Type B pancreatic cell (in vitro differentiated cells): ENCODE measurements around the gene APOC3. TPM values are rescaled to one million over a fixed set of nuclear protein-coding genes. Genes with fewer than 3 reads are reported as not detected.

Source experiments
- DNase-seq: peaks from one replicate; pipeline ENCODE4 v3.0.0; 2021; ENCODE audit warnings: mixed read lengths; ENCODE audit not compliant: unreplicated experiment; ENCODE audit errors: extremely low spot score
- H3K27ac Mint-ChIP-seq: 2 replicates; pipeline ENCODE4 v1.8.0; 2021; ENCODE audit warnings: mild to moderate bottlenecking, mixed read lengths
- H3K27me3 Mint-ChIP-seq: 2 replicates; pipeline ENCODE4 v1.8.0; 2021; ENCODE audit warnings: mixed read lengths
- H3K36me3 Mint-ChIP-seq: 2 replicates; pipeline ENCODE4 v1.8.0; 2021; ENCODE audit warnings: mixed read lengths
- H3K4me1 Mint-ChIP-seq: one replicate; pipeline ENCODE4 v1.8.0; 2021; ENCODE audit warnings: mixed read lengths; ENCODE audit not compliant: unreplicated experiment
- H3K4me3 Mint-ChIP-seq: 2 replicates; pipeline ENCODE4 v1.8.0; 2021; ENCODE audit warnings: mild to moderate bottlenecking, mixed read lengths
- H3K9me3 Mint-ChIP-seq: 2 replicates; pipeline ENCODE4 v1.8.0; 2021; ENCODE audit warnings: mixed read lengths
- total RNA-seq: library from RNA; stranded (reverse); gene quantifications from 2 replicates; pipeline ENCODE4 v1.2.1, GENCODE V29; 2021; ENCODE audit warnings: low replicate concordance
- TF ChIP-seq, protein P1 (sequence below): fragments of 200-600 bp; sonication (generic); conservative IDR thresholded peaks from 2 replicates; pipeline ENCODE4 v1.5.0; 2021; ENCODE audit warnings: antibody characterized with exemption, mild to moderate bottlenecking

The APOC3 gene
- total RNA-seq, 1 donor from 2014 or later: 21.6 TPM

DNA sequence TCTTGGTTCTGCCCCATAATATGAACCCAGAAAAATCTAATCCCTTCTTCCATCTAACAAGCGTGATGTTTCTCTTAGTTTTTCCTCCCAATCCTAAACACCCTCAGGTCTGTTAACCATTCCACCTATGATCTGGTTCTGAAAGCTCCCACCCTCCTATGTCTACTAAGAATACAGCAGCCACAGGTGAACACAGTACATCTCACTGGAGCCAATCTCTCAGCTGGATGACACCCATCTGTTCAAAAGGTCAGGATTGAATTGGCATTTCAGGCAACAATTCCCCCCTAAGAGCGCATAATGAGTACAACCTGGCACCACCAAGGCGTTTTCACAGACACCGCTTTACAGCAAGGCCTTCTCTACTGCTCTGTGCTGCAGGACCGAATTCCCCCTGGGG is 26.7 kb downstream of the APOC3 start:
- H3K27ac Mint-ChIP-seq: no peak overlapping the region
- peaks cover 9% of the 10 kb centered on the region for H3K4me1 Mint-ChIP-seq
- TF ChIP-seq, protein P1, sequence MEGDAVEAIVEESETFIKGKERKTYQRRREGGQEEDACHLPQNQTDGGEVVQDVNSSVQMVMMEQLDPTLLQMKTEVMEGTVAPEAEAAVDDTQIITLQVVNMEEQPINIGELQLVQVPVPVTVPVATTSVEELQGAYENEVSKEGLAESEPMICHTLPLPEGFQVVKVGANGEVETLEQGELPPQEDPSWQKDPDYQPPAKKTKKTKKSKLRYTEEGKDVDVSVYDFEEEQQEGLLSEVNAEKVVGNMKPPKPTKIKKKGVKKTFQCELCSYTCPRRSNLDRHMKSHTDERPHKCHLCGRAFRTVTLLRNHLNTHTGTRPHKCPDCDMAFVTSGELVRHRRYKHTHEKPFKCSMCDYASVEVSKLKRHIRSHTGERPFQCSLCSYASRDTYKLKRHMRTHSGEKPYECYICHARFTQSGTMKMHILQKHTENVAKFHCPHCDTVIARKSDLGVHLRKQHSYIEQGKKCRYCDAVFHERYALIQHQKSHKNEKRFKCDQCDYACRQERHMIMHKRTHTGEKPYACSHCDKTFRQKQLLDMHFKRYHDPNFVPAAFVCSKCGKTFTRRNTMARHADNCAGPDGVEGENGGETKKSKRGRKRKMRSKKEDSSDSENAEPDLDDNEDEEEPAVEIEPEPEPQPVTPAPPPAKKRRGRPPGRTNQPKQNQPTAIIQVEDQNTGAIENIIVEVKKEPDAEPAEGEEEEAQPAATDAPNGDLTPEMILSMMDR: no peak
- no peaks in the 10 kb centered on the region for H3K27me3 Mint-ChIP-seq
- no peaks in the 10 kb centered on the region for H3K9me3 Mint-ChIP-seq
- H3K36me3 Mint-ChIP-seq: peaks cover 46% of the 10 kb centered on the region
- H3K4me3 Mint-ChIP-seq: no peak overlapping the region
- no peak for DNase-seq

DNA sequence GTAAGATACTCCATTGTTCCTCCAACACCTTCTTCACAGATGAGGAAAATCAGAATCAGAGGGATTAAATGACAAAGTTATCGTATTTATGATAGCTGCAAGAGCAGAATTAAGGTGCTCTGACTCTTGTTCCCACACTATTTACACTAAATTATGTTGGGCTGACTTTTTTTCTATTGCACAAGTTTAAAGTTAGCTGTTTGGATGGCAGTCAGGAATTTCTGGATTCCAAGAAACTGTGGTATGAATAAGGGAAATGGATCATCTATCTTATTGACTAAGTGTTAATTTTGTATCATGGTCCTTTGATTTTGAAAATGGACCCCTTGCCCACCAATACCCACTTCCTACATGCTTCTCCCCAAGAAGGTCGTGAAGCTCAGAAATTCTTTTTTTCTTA is 27.6 kb downstream of the APOC3 start:
- Mint-ChIP-seq H3K27me3 (no peaks in the 10 kb centered on the region), H3K36me3 (peaks cover 50% of the 10 kb centered on the region), H3K27ac (no peak overlapping the region), H3K9me3 (no peaks in the 10 kb centered on the region), H3K4me1 (peaks cover 9% of the 10 kb centered on the region), H3K4me3 (no peak overlapping the region)
- DNase-seq: no peak
- TF ChIP-seq, protein P1: no peak

DNA sequence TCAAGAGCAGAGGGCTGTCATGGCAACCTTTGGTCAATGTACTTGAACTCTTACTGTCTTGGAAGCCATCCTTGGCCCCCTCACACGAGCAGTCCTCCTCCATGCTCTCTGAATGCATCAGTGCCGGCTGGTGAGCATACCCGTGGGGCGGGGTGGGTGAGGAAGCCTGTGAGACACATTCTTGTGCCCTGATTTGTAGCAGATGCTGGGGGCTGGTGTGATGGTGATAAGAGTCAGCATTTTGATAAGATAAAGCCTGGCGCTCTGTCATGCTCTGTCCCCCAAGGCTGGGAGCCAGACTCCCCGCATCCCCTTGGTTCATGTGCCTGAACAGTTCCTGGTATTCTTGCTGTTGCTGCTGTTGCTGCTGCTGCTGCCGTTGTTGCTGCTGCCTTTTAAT is 28.2 kb downstream of the APOC3 start:
- H3K27ac Mint-ChIP-seq: no peak overlapping the region
- H3K36me3 Mint-ChIP-seq: peaks cover 50% of the 10 kb centered on the region
- no peaks in the 10 kb centered on the region for H3K9me3 Mint-ChIP-seq
- H3K4me1 Mint-ChIP-seq: peaks cover 2% of the 10 kb centered on the region
- no peak overlapping the region for H3K4me3 Mint-ChIP-seq
- no peaks in the 10 kb centered on the region for H3K27me3 Mint-ChIP-seq
- no peak for DNase-seq
- TF ChIP-seq, protein P1: no peak

DNA sequence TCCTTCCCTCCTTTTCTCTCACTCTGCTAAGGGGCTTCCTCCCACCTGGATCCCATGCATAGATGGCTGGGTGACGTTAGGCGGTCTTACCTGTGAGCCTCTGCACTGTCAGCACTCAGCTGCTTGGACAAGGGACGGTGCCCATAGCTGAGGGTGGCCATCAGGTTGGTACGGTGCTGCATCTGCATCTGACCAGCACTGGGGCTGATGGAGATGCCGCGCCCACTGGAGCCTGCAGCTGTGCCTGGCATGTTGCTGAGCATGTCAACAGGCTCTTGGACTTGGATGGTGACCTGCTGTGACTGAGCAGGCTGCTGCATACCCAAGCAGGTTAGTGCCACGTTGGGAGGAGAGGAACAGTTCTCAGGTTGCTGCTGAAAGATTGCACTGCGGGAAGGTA is 29.5 kb downstream of the APOC3 start:
- Mint-ChIP-seq H3K9me3 (no peaks in the 10 kb centered on the region), H3K27me3 (no peaks in the 10 kb centered on the region), H3K4me1 (no peaks in the 10 kb centered on the region), H3K4me3 (no peak overlapping the region), H3K27ac (no peak overlapping the region), H3K36me3 (peaks cover 46% of the 10 kb centered on the region)
- TF ChIP-seq, protein P1: no peak
- DNase-seq: no peak

DNA sequence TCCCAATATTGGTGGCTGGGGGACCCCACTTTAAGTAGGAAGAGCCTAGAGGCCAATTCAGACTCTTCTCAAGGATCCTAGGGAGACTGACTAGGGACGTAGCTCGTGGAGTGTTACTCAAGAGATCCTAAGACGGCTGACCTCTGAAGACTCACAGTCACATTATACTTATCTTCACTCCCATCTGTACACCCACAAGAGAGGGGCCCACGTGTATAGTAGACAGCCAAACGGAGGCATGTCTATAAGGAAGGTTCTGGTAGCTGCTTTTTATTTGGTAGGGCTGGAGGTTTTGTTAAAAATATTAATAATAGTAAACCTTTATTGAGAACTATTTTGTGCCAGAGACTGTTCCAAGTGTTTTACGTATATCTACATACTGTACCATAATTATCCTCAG is 30.6 kb downstream of the APOC3 start:
- H3K27ac Mint-ChIP-seq: no peak overlapping the region
- H3K9me3 Mint-ChIP-seq: no peaks in the 10 kb centered on the region
- TF ChIP-seq, protein P1: no peak
- H3K4me1 Mint-ChIP-seq: no peaks in the 10 kb centered on the region
- no peak for DNase-seq
- H3K36me3 Mint-ChIP-seq: peaks cover 42% of the 10 kb centered on the region
- H3K27me3 Mint-ChIP-seq: no peaks in the 10 kb centered on the region
- no peak overlapping the region for H3K4me3 Mint-ChIP-seq

DNA sequence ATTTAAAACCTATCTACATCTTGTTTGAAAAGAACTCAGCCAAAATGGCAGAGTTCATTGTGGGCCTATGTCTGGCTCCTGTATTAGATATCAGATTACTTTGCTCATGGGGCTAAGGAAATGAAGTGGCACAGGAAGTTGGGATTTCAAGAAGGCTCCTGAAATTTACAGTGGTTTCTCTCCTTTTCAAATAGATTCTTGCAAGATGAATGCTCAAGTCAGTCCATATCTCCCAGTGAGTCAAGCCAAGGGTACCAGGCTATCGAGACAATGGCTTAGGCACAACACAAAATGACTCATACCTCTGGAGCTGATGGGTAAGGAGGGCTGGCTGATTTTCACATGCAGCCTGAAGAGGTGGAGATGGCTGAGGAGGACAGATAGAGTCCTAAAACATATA is 31.8 kb downstream of the APOC3 start:
- H3K27ac Mint-ChIP-seq: no peak overlapping the region

More for the DNA sequence above, 31.8 kb downstream of the APOC3 start:
- Mint-ChIP-seq H3K4me1 (no peaks in the 10 kb centered on the region), H3K4me3 (no peak overlapping the region), H3K27me3 (no peaks in the 10 kb centered on the region), H3K36me3 (peaks cover 39% of the 10 kb centered on the region), H3K9me3 (no peaks in the 10 kb centered on the region)
- no peak for DNase-seq
- TF ChIP-seq, protein P1: no peak
